AG08396 (cell line): ENCODE data around the gene MAEL.

Experiments
- DNase-seq: peaks from one replicate; pipeline ENCODE4 v3.0.0; 2012; ENCODE audit warnings: low spot score, mixed read lengths

Gene MAEL

DNA sequence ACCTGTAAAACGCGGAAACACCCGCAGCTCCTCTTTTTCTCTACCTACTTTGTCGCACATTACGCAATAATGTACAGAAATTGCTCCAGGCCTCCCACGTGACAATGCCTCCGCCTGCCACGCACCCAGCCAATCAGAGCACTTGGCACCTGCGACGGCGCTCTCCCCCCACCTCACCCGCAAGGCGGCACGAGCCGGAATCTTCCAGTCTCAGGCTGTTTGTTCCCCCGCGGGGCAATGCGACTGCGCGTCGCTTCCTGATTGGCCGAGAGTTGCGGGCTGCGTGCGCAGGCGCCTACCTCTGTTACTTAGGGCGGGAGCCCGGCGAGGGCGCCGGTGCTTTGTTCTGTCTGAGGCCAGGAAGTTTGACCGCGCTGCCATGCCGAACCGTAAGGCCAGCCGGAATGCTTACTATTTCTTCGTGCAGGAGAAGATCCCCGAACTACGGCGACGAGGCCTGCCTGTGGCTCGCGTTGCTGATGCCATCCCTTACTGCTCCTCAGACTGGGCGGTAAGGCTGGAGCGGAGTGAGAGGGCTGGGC lies at the start of gene MAEL:
Gene MAEL (plus strand): TSS at position 307 of the 542 bp plus-strand sequence. CDS start 73 bp downstream, at position 380.
- no peak for DNase-seq

GRCh38 chr1:166939741-166940375 lies 49.2 kb upstream of the MAEL start:
- no peak for DNase-seq

- DNase-seq, result peak; percentile 61
Measured at GRCh38 chr1:166944186-166944967, 44.7 kb upstream of the MAEL start.

DNA sequence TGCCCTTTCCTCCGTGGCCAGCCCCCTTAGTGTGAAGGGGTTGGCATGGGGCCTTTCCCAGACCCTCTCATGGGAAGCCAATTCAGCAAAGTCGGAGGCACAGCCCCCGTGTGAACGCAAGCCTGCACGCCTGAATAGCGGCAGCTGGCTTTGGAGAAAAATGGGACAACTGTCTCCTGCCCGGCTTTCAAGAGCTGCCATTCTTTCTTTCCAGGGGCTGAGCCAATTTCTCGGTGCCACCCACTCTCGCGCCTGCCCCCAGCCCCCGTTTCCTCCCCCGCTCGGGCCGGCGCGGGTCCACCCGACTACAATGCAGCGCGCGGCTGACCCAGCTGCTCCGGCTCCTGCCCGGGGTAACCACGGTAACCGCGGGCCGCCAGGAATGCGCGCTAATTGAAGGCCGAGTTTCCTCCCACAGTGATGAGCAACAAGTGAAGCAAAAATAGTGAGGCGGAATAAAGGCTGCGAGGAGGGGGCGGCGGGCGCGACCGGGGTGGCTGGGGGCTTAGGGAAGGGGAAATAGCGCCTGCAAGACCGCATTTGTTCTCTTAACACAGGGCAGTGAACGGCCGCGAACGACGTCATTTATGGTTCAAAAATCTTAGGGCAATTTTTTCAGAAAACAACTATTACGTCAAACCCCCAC lies 41.6 kb upstream of the MAEL start:
- peak; percentile 90 for DNase-seq

- no peak for DNase-seq
Measured at GRCh38 chr1:166948856-166949350, 40.2 kb upstream of the MAEL start.

GRCh38 chr1:166950156-166950555 lies 38.9 kb upstream of the MAEL start:
- no peak for DNase-seq

DNA sequence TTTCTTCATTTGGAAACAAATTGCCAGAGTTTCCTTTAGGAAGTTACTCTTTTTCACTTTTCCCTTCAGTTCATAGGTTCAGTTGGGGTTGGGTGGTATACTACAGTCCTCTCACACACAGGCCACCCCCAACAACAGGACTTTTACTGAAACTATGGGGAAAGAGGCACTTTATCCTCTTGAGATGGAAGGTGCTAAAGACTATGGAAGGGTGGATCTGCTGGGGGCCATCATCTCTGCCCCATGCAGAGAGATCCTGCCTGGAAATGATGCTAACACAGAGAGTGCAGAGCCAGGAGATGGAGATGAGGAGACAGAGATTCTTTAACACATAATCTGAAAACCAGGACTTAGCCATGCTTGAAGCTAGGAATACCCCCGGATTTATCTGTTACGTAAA lies 38.0 kb upstream of the MAEL start:
- no peak for DNase-seq

DNA sequence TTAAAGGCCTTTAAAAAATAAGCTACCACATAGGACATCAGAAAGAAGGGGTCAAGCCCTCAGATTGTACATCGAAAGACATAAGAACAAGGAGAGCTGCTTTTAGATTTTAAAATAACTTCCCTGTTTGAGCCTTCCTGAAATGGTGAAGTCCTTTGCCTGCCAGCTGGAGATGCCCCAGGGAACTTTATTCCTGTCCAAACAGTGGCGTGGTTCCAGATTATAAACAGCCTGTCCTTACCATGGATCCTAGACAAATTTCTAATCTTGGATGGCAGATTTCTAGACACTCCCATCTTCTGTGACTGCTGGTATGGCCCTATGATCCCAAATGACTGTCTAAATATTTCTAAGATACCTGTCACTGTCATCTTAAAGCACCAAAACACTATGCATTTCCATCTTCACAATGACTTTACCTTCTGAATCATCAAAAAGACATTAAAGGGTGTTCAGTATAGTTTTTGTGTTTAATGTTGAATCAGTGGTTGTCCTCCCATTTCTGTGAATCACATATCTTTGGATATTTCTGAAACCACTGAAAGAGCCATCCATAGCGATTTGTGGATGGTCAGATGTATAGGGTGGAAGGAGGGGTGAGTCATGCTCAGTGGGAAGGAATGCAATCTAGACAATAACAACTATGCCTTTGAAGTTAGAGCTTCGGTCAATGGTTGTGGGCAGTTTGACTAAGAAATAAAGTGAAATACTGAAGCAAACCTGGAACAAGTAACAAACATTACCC lies 36.9 kb upstream of the MAEL start:
- DNase-seq, result peak; percentile 39

DNA sequence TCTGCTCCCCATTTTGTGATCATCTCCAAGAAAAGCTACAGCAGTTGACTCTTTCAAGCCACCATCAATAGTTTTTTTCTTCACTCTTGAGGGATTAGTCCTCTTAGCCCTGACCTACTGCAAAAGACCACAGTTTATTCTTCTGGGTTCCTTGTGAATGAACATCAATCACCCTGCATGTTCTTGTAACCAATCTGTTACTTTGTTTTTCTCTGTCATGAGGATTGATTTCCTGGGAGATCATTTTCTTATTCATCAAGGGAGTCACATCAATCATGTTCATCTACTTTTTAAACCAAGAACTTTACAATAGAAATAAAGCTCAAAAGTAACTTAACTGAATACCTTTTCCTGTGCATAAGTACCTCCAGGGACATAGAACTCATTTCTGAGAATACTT lies 35.6 kb upstream of the MAEL start:
- DNase-seq, result no peak

- DNase-seq, result no peak
Measured at GRCh38 chr1:166956057-166956850, 32.8 kb upstream of the MAEL start.

DNA sequence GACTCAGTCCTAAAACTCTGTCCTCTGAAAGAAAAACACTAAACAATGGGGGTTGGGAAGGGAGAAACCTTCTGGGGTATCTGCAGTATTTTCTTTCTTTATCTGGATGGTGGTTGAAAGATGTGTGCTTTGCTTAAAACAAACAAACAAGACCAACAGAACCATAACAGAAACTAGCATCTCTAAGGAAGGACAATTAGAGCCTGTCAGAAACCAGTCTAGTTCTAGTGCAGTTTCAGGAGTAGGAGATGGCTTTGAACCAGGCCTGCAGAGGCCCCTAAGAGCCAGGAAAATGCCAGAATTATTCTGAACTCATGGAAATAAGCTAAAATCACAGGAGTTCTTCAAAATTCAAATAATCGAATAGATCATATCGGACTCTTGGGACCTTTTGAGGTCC lies 32.2 kb upstream of the MAEL start:
- DNase-seq, result no peak

- no peak for DNase-seq
Measured at GRCh38 chr1:166960858-166961474, 28.1 kb upstream of the MAEL start.

GRCh38 chr1:166969074-166969677 lies 19.9 kb upstream of the MAEL start:
- no peak for DNase-seq

DNA sequence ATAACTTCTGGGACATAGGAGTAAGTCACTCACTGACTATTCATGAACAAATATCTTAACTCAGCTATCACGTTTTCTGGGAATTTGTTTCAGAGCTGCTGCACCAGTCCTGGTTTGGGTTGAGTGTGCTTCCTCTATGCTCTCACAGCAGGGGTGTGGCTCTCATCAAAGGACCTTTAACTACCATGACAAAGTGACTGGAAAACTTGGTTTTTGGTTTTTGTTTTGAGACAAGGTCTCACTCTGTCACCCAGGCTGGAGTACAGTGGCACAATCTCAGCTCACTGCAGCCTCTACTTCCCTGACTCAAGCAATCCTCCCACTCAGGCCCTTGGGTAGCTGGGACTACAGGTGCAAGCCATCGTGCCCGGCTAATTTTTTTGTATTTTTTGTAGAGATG lies 17.8 kb upstream of the MAEL start:
- no peak for DNase-seq

GRCh38 chr1:166972193-166972592 lies 16.9 kb upstream of the MAEL start:
- DNase-seq, result no peak

- DNase-seq, result no peak
Measured at GRCh38 chr1:166972826-166973225, 16.3 kb upstream of the MAEL start.

- DNase-seq, result no peak
Measured at GRCh38 chr1:166974647-166975345, 14.3 kb upstream of the MAEL start.

- peak; percentile 63 for DNase-seq
Measured at GRCh38 chr1:166975361-166976129, 13.5 kb upstream of the MAEL start, which contains the start of gene ILDR2. TSS of gene ILDR2 (minus strand) at chr1:166975540. CDS start at chr1:166975268, 272 bp downstream.

GRCh38 chr1:166977951-166978350 lies 11.1 kb upstream of the MAEL start:
- no peak for DNase-seq
